OCI-LY7 (cell line): ENCODE data around the gene FRG2C.
"Not testable (repeated sequence)": the region's sequence is repeated elsewhere in the genome, so short reads cannot be mapped to it uniquely, and the experiment has no call there.

Experiments
- EZH2phosphoT487 ChIP-seq: fragments of 200-600 bp; sonication (generic); IDR thresholded peaks from 2 replicates; pipeline ENCODE4 v1.6.1; 2018; ENCODE audit warnings: low read depth, borderline replicate concordance, mild to moderate bottlenecking, mixed run types, antibody characterized with exemption, low read length, moderate library complexity, mixed read lengths
- TF ChIP-seq, protein P1 (sequence below): fragments of 200-600 bp; sonication (generic); conservative IDR thresholded peaks from 2 replicates; pipeline ENCODE4 v1.5.1; 2014; ENCODE audit warnings: mild to moderate bottlenecking, antibody characterized with exemption, low read length, moderate library complexity, mixed read lengths

DNA sequence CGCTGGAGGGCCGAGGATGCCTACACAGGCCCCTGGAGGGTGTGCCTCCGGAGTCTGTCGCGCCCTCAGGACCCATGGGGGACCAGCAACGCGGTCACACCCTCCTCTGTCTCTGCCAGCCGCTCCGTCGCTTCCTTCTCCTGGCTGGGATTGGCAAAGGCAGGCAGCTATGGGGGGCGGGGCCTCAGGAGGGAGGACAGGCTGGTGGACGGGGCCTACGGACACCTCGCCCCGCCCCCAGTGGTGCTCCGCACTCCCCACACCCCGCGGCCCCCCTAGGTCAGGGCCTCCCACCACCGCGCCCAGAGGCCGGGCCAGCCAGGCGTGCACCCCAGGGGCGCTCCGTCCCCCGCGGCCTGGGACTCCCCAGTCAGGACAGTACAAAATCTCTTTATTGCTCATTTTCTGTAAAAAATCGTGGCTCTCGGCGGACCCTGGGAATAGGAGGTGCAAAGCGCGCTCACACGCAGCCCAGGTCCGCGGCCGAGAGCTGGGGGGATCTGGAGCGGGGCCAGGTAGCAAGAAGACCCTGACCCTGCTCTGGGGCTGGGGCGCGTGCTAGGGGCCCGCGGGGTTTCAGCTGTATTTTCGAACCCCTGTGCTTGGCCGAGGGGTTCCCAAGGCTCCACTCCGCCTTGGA lies 45.3 kb upstream of the FRG2C start:
- TF ChIP-seq, protein P1, sequence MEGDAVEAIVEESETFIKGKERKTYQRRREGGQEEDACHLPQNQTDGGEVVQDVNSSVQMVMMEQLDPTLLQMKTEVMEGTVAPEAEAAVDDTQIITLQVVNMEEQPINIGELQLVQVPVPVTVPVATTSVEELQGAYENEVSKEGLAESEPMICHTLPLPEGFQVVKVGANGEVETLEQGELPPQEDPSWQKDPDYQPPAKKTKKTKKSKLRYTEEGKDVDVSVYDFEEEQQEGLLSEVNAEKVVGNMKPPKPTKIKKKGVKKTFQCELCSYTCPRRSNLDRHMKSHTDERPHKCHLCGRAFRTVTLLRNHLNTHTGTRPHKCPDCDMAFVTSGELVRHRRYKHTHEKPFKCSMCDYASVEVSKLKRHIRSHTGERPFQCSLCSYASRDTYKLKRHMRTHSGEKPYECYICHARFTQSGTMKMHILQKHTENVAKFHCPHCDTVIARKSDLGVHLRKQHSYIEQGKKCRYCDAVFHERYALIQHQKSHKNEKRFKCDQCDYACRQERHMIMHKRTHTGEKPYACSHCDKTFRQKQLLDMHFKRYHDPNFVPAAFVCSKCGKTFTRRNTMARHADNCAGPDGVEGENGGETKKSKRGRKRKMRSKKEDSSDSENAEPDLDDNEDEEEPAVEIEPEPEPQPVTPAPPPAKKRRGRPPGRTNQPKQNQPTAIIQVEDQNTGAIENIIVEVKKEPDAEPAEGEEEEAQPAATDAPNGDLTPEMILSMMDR = not testable (repeated sequence)
- TF ChIP-seq EZH2phosphoT487 = not testable (repeated sequence)
